ENCODE measurements around the gene MCAM.

MCAM gene

DNA sequence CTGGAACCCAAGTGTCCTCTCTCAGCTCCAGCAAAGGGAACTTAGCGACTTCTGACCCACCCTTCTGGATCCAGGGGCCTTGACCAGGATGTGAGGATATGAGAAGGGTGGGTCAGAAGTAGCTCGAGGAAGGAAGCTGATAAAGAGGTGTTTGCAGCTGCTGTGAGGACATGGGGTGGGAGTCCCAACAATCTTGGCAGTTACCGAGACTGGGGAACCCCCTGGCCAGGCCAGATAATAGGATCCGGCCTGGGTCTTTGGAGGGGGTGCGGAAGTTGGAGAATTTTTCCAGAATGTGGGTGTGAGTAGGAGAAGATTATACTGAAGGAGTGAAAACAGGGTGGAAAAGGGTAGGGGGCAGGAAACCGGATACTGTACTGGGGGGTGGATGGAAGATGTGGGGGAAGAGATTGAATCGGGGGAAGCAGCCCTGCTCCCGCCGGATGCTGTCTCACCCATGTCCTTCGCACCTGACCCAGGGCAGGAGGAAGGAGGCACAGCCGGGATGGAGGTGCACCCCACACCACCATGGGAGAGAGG, 2.8 kb upstream of the MCAM start:
- DNase-seq (ENCODE audit: low read depth), result no peak
- peak overlapping the region; percentile 56 for H3K4me3 ChIP-seq (ENCODE audit: low read depth, low read length)
- TF ChIP-seq, protein P1, sequence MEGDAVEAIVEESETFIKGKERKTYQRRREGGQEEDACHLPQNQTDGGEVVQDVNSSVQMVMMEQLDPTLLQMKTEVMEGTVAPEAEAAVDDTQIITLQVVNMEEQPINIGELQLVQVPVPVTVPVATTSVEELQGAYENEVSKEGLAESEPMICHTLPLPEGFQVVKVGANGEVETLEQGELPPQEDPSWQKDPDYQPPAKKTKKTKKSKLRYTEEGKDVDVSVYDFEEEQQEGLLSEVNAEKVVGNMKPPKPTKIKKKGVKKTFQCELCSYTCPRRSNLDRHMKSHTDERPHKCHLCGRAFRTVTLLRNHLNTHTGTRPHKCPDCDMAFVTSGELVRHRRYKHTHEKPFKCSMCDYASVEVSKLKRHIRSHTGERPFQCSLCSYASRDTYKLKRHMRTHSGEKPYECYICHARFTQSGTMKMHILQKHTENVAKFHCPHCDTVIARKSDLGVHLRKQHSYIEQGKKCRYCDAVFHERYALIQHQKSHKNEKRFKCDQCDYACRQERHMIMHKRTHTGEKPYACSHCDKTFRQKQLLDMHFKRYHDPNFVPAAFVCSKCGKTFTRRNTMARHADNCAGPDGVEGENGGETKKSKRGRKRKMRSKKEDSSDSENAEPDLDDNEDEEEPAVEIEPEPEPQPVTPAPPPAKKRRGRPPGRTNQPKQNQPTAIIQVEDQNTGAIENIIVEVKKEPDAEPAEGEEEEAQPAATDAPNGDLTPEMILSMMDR (IDR thresholded peaks at IDR 0.05; ENCODE audit: insufficient read depth, low read depth, low read length, missing control alignments), result no peak

DNA sequence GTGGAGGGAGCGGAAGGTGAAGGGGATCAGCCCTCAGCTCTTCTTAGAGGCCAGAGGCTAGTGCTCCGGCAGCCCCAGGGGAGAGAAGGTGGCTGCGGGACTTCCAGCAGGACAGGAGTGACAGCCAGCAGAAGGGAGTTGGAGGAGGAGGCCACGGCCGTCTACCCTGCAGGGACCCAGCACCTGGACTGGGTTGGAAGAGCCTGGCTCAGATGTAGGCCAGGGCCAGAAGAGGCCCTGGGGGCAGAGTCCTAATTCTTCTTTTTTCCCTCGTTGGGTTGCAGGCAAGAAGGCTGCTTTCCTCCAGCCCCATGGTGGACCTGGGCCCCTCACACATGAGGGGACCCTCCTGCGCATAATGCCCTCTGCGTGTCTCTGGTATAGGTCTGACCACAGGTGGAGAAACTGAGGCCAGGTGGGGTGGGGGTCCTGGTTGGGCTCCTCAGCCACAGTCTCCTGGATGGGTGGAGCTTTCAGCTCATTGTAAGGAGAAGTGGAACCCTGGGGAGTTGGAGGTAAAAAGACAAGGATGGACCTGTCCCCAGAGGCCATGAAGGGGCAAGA, 2.3 kb upstream of the MCAM start:
- H3K4me3 ChIP-seq (ENCODE audit: low read depth, low read length), result peak overlapping the region; percentile 56
- DNase-seq (ENCODE audit: low read depth), result no peak
- TF ChIP-seq, protein P1 (IDR thresholded peaks at IDR 0.05; ENCODE audit: insufficient read depth, low read depth, low read length, missing control alignments), result no peak

DNA sequence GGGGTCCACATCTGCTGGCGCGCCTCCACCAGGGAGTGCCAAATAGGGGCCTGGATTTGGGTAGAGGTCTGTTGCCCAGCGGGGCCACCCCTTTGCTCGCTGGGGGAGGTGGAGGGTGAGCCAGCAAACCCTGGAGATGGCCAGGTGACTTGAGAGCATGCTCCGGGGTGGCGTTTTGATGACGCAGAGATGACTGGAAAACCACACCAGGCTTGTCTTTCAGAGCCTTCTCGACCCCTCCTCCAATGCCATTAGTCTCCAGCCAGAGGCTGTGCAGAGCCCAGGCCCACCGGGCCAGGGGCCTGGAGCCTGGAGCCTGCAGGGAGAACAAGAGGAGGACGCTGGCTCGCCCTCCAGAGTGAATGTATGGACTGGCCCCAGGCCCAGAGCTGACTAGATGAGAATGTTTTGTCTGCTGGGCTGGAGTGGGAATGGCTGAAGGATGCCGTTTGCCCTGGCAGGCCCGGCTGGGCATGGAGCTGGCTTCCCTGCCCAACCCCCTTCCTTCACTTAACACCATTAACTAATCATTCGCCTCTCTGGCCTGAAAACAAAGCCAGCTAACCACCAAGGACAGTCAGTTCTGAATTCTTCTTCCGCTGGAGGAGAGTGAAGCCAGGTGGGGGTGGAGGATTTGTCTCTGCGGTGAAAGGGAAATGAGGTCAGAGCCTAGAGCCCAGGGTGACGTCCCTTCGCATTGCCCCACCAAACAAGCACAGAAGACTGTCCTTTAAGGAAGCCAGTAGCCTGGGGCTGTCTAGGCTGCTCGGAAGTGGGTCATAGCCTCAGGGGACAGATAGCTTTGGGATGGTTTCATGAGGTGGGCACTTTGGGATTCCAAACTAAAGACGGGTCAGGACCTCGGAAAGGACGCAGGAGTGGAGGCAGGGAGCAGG, 1.6 kb upstream of the MCAM start:
- peak overlapping the region; percentile 56 for H3K4me3 ChIP-seq (ENCODE audit: low read depth, low read length)
- DNase-seq (ENCODE audit: low read depth), result peak; percentile 94
- TF ChIP-seq, protein P1 (IDR thresholded peaks at IDR 0.05; ENCODE audit: insufficient read depth, low read depth, low read length, missing control alignments), result no peak

DNA sequence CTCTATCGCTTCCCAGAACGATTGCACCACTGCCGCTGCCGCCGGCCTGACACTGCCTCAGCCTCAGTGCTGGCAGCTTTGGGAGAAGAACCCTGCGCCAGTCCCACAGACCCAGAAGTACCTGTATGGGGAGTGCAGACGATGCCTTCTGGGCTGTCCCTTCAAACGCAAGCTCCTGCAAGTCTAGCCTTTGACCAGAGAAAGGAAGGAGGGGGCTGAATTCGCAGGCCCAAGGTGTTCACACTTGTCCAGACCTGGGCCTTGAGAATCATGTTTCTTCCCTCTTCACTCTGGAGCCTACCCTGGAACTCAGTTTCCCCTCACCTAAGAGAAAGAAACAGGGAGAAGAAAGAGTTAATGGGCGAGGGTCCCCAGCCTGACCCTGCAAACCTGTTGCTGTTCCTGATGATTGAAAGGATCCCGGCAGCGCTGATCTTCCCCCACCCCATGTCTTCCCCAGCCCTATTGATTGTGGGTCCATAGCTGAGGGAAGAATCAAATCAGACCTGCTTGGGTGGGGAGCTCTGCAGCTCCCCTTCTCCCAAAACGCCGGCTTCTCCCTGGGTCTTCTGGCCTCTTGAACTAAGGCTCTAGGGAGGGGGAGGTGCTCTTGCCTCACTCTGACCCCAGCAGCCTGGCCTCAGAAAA, 786 bp upstream of the MCAM start:
- DNase-seq (ENCODE audit: low read depth), result no peak
- H3K4me3 ChIP-seq (ENCODE audit: low read depth, low read length), result peak overlapping the region; percentile 42
- TF ChIP-seq, protein P1 (IDR thresholded peaks at IDR 0.05; ENCODE audit: insufficient read depth, low read depth, low read length, missing control alignments), result no peak

DNA sequence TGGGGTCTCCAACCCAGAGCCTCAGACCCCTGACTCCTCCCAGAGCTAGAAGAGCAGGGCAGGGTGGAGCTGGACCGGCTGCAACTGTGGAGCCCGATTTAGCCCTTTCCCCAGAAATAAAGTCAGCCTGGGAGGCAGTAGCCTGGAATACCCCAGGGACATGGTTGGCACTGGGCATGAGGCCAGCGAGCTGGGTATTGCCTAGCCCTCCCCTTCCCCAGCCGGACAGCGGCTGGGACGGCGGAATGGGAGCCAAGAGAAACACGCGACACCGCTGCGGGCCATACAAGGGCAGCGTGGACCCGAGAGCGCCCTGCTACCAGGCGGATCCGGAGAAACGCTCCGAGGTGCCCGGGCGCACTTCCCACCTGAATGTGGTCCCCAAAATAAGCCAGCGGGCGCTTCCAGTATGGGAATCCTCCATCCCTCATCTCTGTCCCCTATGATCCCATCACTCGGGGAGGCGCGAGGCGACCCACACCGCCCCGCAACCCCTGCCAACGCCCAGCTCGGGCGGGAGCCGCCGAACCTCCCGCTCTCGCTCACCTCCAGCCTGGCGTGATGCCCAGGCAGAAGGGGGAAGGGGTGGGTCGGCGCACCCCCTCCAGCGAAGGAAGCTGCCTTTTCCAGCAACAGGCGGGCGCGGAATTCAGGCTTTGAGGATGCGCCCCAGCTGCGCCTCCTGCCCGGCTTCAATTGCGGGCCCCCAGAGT, 758 bp downstream of the MCAM start:
- no peak for DNase-seq (ENCODE audit: low read depth)
- peak overlapping the region; percentile 42 for H3K4me3 ChIP-seq (ENCODE audit: low read depth, low read length)
- TF ChIP-seq, protein P1 (IDR thresholded peaks at IDR 0.05; ENCODE audit: insufficient read depth, low read depth, low read length, missing control alignments), result no peak

All from GM12865 (cell line).